ENCODE measurements around the gene GRIN2D.

DNA sequence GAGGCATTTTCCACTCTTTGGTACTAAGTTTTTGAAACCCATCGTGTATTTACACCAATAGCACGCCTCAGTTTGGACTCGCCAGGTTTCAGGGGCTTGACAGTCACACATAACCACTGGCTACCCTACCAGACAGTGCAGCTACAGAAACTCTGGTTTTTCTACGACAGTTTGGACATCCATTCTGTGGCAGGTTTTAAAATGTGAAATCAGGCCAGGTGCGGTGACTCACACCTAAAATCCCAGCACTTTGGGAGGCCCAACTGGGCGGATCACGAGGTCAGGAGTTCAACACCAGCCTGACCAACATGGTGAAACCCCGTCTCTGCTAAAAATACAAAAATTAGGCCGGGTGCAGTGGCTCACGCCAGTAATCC lies 15.3 kb upstream of the GRIN2D start:
- TF ChIP-seq, protein P1, sequence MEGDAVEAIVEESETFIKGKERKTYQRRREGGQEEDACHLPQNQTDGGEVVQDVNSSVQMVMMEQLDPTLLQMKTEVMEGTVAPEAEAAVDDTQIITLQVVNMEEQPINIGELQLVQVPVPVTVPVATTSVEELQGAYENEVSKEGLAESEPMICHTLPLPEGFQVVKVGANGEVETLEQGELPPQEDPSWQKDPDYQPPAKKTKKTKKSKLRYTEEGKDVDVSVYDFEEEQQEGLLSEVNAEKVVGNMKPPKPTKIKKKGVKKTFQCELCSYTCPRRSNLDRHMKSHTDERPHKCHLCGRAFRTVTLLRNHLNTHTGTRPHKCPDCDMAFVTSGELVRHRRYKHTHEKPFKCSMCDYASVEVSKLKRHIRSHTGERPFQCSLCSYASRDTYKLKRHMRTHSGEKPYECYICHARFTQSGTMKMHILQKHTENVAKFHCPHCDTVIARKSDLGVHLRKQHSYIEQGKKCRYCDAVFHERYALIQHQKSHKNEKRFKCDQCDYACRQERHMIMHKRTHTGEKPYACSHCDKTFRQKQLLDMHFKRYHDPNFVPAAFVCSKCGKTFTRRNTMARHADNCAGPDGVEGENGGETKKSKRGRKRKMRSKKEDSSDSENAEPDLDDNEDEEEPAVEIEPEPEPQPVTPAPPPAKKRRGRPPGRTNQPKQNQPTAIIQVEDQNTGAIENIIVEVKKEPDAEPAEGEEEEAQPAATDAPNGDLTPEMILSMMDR (IDR thresholded peaks at IDR 0.05): no peak
- TF ChIP-seq, protein P2, sequence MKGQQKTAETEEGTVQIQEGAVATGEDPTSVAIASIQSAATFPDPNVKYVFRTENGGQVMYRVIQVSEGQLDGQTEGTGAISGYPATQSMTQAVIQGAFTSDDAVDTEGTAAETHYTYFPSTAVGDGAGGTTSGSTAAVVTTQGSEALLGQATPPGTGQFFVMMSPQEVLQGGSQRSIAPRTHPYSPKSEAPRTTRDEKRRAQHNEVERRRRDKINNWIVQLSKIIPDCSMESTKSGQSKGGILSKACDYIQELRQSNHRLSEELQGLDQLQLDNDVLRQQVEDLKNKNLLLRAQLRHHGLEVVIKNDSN (IDR thresholded peaks at IDR 0.05; ENCODE audit: borderline replicate concordance, low read depth): no peak
- no peak for TF ChIP-seq RFX5 (IDR thresholded peaks at IDR 0.05; ENCODE audit: low read length)
- no peak for TF ChIP-seq SIN3A (IDR thresholded peaks at IDR 0.05; ENCODE audit: borderline replicate concordance, low read depth, low read length)
- TF ChIP-seq, protein P3, sequence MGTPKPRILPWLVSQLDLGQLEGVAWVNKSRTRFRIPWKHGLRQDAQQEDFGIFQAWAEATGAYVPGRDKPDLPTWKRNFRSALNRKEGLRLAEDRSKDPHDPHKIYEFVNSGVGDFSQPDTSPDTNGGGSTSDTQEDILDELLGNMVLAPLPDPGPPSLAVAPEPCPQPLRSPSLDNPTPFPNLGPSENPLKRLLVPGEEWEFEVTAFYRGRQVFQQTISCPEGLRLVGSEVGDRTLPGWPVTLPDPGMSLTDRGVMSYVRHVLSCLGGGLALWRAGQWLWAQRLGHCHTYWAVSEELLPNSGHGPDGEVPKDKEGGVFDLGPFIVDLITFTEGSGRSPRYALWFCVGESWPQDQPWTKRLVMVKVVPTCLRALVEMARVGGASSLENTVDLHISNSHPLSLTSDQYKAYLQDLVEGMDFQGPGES (IDR thresholded peaks at IDR 0.05; ENCODE audit: low read depth, low read length): no peak
- TF ChIP-seq, protein P4, sequence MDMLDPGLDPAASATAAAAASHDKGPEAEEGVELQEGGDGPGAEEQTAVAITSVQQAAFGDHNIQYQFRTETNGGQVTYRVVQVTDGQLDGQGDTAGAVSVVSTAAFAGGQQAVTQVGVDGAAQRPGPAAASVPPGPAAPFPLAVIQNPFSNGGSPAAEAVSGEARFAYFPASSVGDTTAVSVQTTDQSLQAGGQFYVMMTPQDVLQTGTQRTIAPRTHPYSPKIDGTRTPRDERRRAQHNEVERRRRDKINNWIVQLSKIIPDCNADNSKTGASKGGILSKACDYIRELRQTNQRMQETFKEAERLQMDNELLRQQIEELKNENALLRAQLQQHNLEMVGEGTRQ (IDR thresholded peaks at IDR 0.05; ENCODE audit: borderline replicate concordance, low read depth, low read length): no peak
- no peak for TF ChIP-seq TCF12 (IDR thresholded peaks at IDR 0.05)
- no peak for TF ChIP-seq YY1 (IDR thresholded peaks at IDR 0.05; ENCODE audit: low read depth)
- TF ChIP-seq EP300 (IDR thresholded peaks at IDR 0.05; ENCODE audit: borderline replicate concordance in 1 of 2, low read depth in 1 of 2, low read length in 1 of 2): no peak
- no peak for TF ChIP-seq POLR2AphosphoS5 (IDR thresholded peaks at IDR 0.05; ENCODE audit: low read depth, low read length)
